Large intestine (tissue), 3 donors: Measurements from ENCODE around the gene CD300E. TPM values are rescaled to one million over a fixed set of nuclear protein-coding genes. Genes with fewer than 3 reads are reported as not detected.

ENCODE experiments used
- DNase-seq, 2 donors: peaks; one replicate each; pipeline versions ENCODE4 v3.0.0 to v3.0.0-alpha.2; 2013
- H3K27ac ChIP-seq: one replicate; pipeline ENCODE4 v1.5.1; 2013; ENCODE audit warnings: low read length
- H3K27me3 ChIP-seq: 2 replicates; pipeline ENCODE4 v1.6.1; 2013; ENCODE audit warnings: low read length; ENCODE audit not compliant: control insufficient read depth, insufficient read depth
- H3K36me3 ChIP-seq: 2 replicates; pipeline ENCODE4 v1.6.1; 2013; ENCODE audit warnings: low read length; ENCODE audit not compliant: control insufficient read depth, insufficient read depth
- H3K4me1 ChIP-seq: one replicate; pipeline ENCODE4 v1.6.1; 2013; ENCODE audit warnings: low read length; ENCODE audit not compliant: control insufficient read depth, insufficient read depth
- H3K4me3 ChIP-seq: one replicate; pipeline ENCODE4 v1.5.1; 2013; ENCODE audit warnings: low read length
- H3K9me3 ChIP-seq: one replicate; pipeline ENCODE4 v1.6.1; 2013; ENCODE audit warnings: mild to moderate bottlenecking, low read depth, low read length, moderate library complexity; ENCODE audit not compliant: control insufficient read depth
- WGBS: methylation state at CpG from one replicate; pipeline ENCODE4 v1.1.5; 2013; ENCODE audit warnings: low lambda C conversion rate; ENCODE audit not compliant: insufficient coverage; 5-methylcytosine and 5-hydroxymethylcytosine counted together
- polyA plus RNA-seq: library from polyadenylated mRNA; unstranded; fragments of 120-200 nt; gene quantifications from one replicate; pipeline ENCODE4 v1.2.1, GENCODE V29; 2013

CD300E gene
- polyA plus RNA-seq, 1 donor = 0.12 TPM

GRCh38 chr17:74616696-74617095 is 6.8 kb downstream of the CD300E start:
- no CpG with 5 or more reads among the region's 7 CpGs for WGBS
- no peaks in the 10 kb centered on the region for H3K36me3 ChIP-seq
- no peaks in the 10 kb centered on the region for H3K4me1 ChIP-seq
- H3K4me3 ChIP-seq = no peak overlapping the region
- H3K27me3 ChIP-seq = peaks cover 7% of the 10 kb centered on the region
- no peak overlapping the region for H3K27ac ChIP-seq
- H3K9me3 ChIP-seq = no peaks in the 10 kb centered on the region
- DNase-seq = no peak

- no peaks in the 10 kb centered on the region for H3K9me3 ChIP-seq
- DNase-seq = no peak
- WGBS = no CpG with 5 or more reads among the region's 6 CpGs
- no peaks in the 10 kb centered on the region for H3K4me1 ChIP-seq
- H3K27ac ChIP-seq = no peak overlapping the region
- no peak overlapping the region for H3K4me3 ChIP-seq
- H3K36me3 ChIP-seq = no peaks in the 10 kb centered on the region
- H3K27me3 ChIP-seq = peaks cover under 1% of the 10 kb centered on the region
These were observed 11.5 kb downstream of the CD300E start for GRCh38 chr17:74612046-74612445.

- H3K4me1 ChIP-seq = no peaks in the 10 kb centered on the region
- no peak for DNase-seq
- no peaks in the 10 kb centered on the region for H3K36me3 ChIP-seq
- WGBS = 0% methylated on average over 1 of the region's 2 CpGs
- H3K27me3 ChIP-seq = no peaks in the 10 kb centered on the region
- H3K9me3 ChIP-seq = no peaks in the 10 kb centered on the region
- no peak overlapping the region for H3K27ac ChIP-seq
- no peak overlapping the region for H3K4me3 ChIP-seq
These were observed 13.4 kb downstream of the CD300E start for GRCh38 chr17:74610108-74610507.

- Histone ChIP-seq H3K4me3 (no peak overlapping the region), H3K4me1 (no peaks in the 10 kb centered on the region), H3K27me3 (no peaks in the 10 kb centered on the region), H3K36me3 (no peaks in the 10 kb centered on the region), H3K27ac (no peak overlapping the region), H3K9me3 (no peaks in the 10 kb centered on the region)
- DNase-seq = no peak
- no CpG with 5 or more reads among the region's 3 CpGs for WGBS
These were observed 15.0 kb downstream of the CD300E start for GRCh38 chr17:74608511-74608910.

- no CpG with 5 or more reads among the region's 1 CpG for WGBS
- Histone ChIP-seq H3K9me3 (no peaks in the 10 kb centered on the region), H3K36me3 (no peaks in the 10 kb centered on the region), H3K27me3 (peaks cover 5% of the 10 kb centered on the region), H3K4me1 (no peaks in the 10 kb centered on the region), H3K4me3 (no peak overlapping the region), H3K27ac (no peak overlapping the region)
- DNase-seq = no peak
These were observed 16.3 kb downstream of the CD300E start for GRCh38 chr17:74607221-74607620.

- DNase-seq = no peak
- no CpG with 5 or more reads among the region's 8 CpGs for WGBS
- Histone ChIP-seq H3K4me3 (no peak overlapping the region), H3K27ac (no peak overlapping the region), H3K9me3 (no peaks in the 10 kb centered on the region), H3K27me3 (peaks cover 5% of the 10 kb centered on the region), H3K4me1 (no peaks in the 10 kb centered on the region), H3K36me3 (no peaks in the 10 kb centered on the region)
These were observed 17.5 kb downstream of the CD300E start for GRCh38 chr17:74606050-74606449.

GRCh38 chr17:74605361-74605760 is 18.2 kb downstream of the CD300E start:
- Histone ChIP-seq H3K9me3 (no peaks in the 10 kb centered on the region), H3K36me3 (no peaks in the 10 kb centered on the region), H3K27ac (no peak overlapping the region), H3K4me1 (no peaks in the 10 kb centered on the region), H3K4me3 (no peak overlapping the region), H3K27me3 (peaks cover 5% of the 10 kb centered on the region)
- WGBS = no CpG with 5 or more reads among the region's 10 CpGs
- peak in 1 of 2 donors; percentile 9 for DNase-seq

GRCh38 chr17:74604761-74605160 is 18.8 kb downstream of the CD300E start:
- no peaks in the 10 kb centered on the region for H3K36me3 ChIP-seq
- no peaks in the 10 kb centered on the region for H3K4me1 ChIP-seq
- peaks cover 5% of the 10 kb centered on the region for H3K27me3 ChIP-seq
- H3K4me3 ChIP-seq = no peak overlapping the region
- no peaks in the 10 kb centered on the region for H3K9me3 ChIP-seq
- no peak overlapping the region for H3K27ac ChIP-seq
- WGBS = no CpG with 5 or more reads among the region's 10 CpGs
- DNase-seq = no peak

- Histone ChIP-seq H3K27me3 (peaks cover 5% of the 10 kb centered on the region), H3K4me3 (no peak overlapping the region), H3K36me3 (no peaks in the 10 kb centered on the region), H3K27ac (no peak overlapping the region), H3K9me3 (no peaks in the 10 kb centered on the region), H3K4me1 (peaks cover 2% of the 10 kb centered on the region)
- no CpG with 5 or more reads among the region's 6 CpGs for WGBS
- no peak for DNase-seq
These were observed 19.3 kb downstream of the CD300E start for GRCh38 chr17:74604200-74604599.

GRCh38 chr17:74603746-74604145 is 19.8 kb downstream of the CD300E start:
- Histone ChIP-seq H3K9me3 (no peaks in the 10 kb centered on the region), H3K4me3 (no peak overlapping the region), H3K27ac (no peak overlapping the region), H3K4me1 (peaks cover 2% of the 10 kb centered on the region), H3K27me3 (peaks cover 7% of the 10 kb centered on the region), H3K36me3 (no peaks in the 10 kb centered on the region)
- WGBS = no CpG with 5 or more reads among the region's 5 CpGs
- no peak for DNase-seq

- no peak for DNase-seq
- H3K4me1 ChIP-seq = peaks cover 2% of the 10 kb centered on the region
- 83% methylated on average over 1 of the region's 6 CpGs for whole genome bisulfite sequencing
These were observed 20.4 kb downstream of the CD300E start for GRCh38 chr17:74603037-74603635.

More at GRCh38 chr17:74603037-74603635, 20.4 kb downstream of the CD300E start:
- Histone ChIP-seq H3K36me3 (no peaks in the 10 kb centered on the region), H3K27ac (no peak overlapping the region), H3K9me3 (no peaks in the 10 kb centered on the region), H3K27me3 (peaks cover 7% of the 10 kb centered on the region), H3K4me3 (no peak overlapping the region)
